Measurements from ENCODE around the gene BIN1.

GRCh38 chr2:127154396-127154795 lies 47.4 kb upstream of the BIN1 start:
- TF ChIP-seq EZH2phosphoT487 (IDR thresholded peaks at IDR 0.05; ENCODE audit: insufficient read depth, low read depth) (no peak), EZH2 (IDR thresholded peaks at IDR 0.05; ENCODE audit: insufficient read depth, poor library complexity, severe bottlenecking) (no peak)
